Nephron progenitor cell (in vitro differentiated cells): Measurements from ENCODE around the gene PMVK.

Experiments used
- DNase-seq: peaks from one replicate; pipeline ENCODE4 v3.0.0; 2021
- H3K27ac Mint-ChIP-seq: 2 replicates; pipeline ENCODE4 v1.8.0; 2021; ENCODE audit warnings: mild to moderate bottlenecking, moderate library complexity, mixed read lengths
- H3K27me3 Mint-ChIP-seq: 2 replicates; pipeline ENCODE4 v1.8.0; 2021; ENCODE audit warnings: mild to moderate bottlenecking, low read depth, mixed read lengths; ENCODE audit not compliant: poor library complexity
- H3K36me3 Mint-ChIP-seq: 2 replicates; pipeline ENCODE4 v1.8.0; 2021; ENCODE audit warnings: low read depth, mixed read lengths
- H3K4me1 Mint-ChIP-seq: 2 replicates; pipeline ENCODE4 v1.8.0; 2021; ENCODE audit warnings: mixed read lengths
- H3K4me3 Mint-ChIP-seq: 2 replicates; pipeline ENCODE4 v1.8.0; 2021; ENCODE audit warnings: mild to moderate bottlenecking, moderate library complexity, mixed read lengths
- H3K9me3 Mint-ChIP-seq: 2 replicates; pipeline ENCODE4 v1.8.0; 2021; ENCODE audit warnings: mild to moderate bottlenecking, moderate library complexity, mixed read lengths
- CTCF ChIP-seq: fragments of 200-600 bp; sonication (generic); IDR thresholded peaks from 2 replicates; pipeline ENCODE4 v1.5.0; 2021; ENCODE audit warnings: antibody characterized with exemption

Gene PMVK

DNA sequence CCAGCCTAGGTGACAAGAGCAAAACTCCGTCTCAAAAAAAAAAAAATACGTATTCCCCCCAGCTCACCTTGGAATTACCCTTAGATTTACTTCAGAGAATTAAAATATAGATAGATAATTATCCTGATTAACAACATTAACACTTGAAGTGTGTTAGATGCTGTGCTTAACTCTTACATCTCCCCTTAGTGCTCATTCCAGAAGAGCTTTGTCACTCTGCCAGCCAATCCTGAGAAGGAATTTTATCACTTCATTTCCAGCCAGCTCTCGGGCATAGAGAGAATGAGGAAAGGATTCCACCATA is 35.6 kb upstream of the PMVK start:
- H3K4me1 Mint-ChIP-seq, result peaks cover 50% of the 10 kb centered on the region
- H3K27me3 Mint-ChIP-seq, result no peaks in the 10 kb centered on the region
- no peak overlapping the region for H3K27ac Mint-ChIP-seq
- TF ChIP-seq CTCF, result no peak
- no peak for DNase-seq
- H3K4me3 Mint-ChIP-seq, result no peak overlapping the region
- H3K36me3 Mint-ChIP-seq, result peaks cover 13% of the 10 kb centered on the region
- H3K9me3 Mint-ChIP-seq, result no peaks in the 10 kb centered on the region

- TF ChIP-seq CTCF, result no peak
- H3K9me3 Mint-ChIP-seq, result no peaks in the 10 kb centered on the region
- peak overlapping the region; percentile 95 for H3K27ac Mint-ChIP-seq
- H3K4me3 Mint-ChIP-seq, result peak overlapping the region; percentile 88
- DNase-seq, result no peak
- no peaks in the 10 kb centered on the region for H3K27me3 Mint-ChIP-seq
- H3K4me1 Mint-ChIP-seq, result peaks cover 52% of the 10 kb centered on the region
- H3K36me3 Mint-ChIP-seq, result peaks cover 20% of the 10 kb centered on the region
These were observed 35.0 kb upstream of the PMVK start for GRCh38 chr1:154971341-154971998.

GRCh38 chr1:154970631-154971340 is 34.3 kb upstream of the PMVK start, which contains the start of gene SHC1:
TSS of gene SHC1 (minus strand) at chr1:154970747. CDS start at chr1:154970526, 221 bp downstream.
- Mint-ChIP-seq H3K4me3 (peak within 1 kb of the TSS; percentile 88), H3K27ac (peak within 1 kb of the TSS; percentile 95), H3K4me1 (peaks cover 52% of the 10 kb centered on the region)

GRCh38 chr1:154969860-154970452 is 33.4 kb upstream of the PMVK start:
- peak overlapping the region; percentile 88 for H3K4me3 Mint-ChIP-seq
- H3K4me1 Mint-ChIP-seq, result peaks cover 52% of the 10 kb centered on the region
- no peak for DNase-seq
- TF ChIP-seq CTCF, result no peak
- H3K27me3 Mint-ChIP-seq, result no peaks in the 10 kb centered on the region
- H3K27ac Mint-ChIP-seq, result peak overlapping the region; percentile 69
- peaks cover 29% of the 10 kb centered on the region for H3K36me3 Mint-ChIP-seq
- H3K9me3 Mint-ChIP-seq, result no peaks in the 10 kb centered on the region

More at GRCh38 chr1:154970631-154971340, 34.3 kb upstream of the PMVK start, which contains the start of gene SHC1:
- TF ChIP-seq CTCF, result no peak
- no peaks in the 10 kb centered on the region for H3K27me3 Mint-ChIP-seq
- H3K36me3 Mint-ChIP-seq, result peaks cover 21% of the 10 kb centered on the region
- H3K9me3 Mint-ChIP-seq, result no peaks in the 10 kb centered on the region
- peak; percentile 91 for DNase-seq

- peaks cover 52% of the 10 kb centered on the region for H3K4me1 Mint-ChIP-seq
- H3K4me3 Mint-ChIP-seq, result peak overlapping the region; percentile 88
- no peaks in the 10 kb centered on the region for H3K9me3 Mint-ChIP-seq
- H3K36me3 Mint-ChIP-seq, result peaks cover 34% of the 10 kb centered on the region
- H3K27me3 Mint-ChIP-seq, result no peaks in the 10 kb centered on the region
- H3K27ac Mint-ChIP-seq, result peak overlapping the region; percentile 69
- no peak for DNase-seq
- TF ChIP-seq CTCF, result no peak
These were observed 32.7 kb upstream of the PMVK start for GRCh38 chr1:154969246-154969645.
